G401 (cell line): Measurements from ENCODE around the gene MCTP2. TPM values are rescaled to one million over a fixed set of nuclear protein-coding genes. Genes with fewer than 3 reads are reported as not detected.
"Not testable (repeated sequence)": the region's sequence is repeated elsewhere in the genome, so short reads cannot be mapped to it uniquely, and the experiment has no call there.

Experiments used
- DNase-seq: peaks from one replicate; pipeline ENCODE4 v3.0.0-alpha.2; 2015; ENCODE audit warnings: low spot score
- in situ Hi-C: cut with HindIII; loops from 2 replicates; pipeline ENCODE4 v1.10.0; 2016; ENCODE audit warnings: low sequenced_read_pairs, mixed read lengths
- total RNA-seq: library from RNA; depleted of rRNA; stranded (reverse); fragments of >200 nt; shearing (Covaris generic); gene quantifications from 2 replicates; pipeline ENCODE4 v1.2.3, GENCODE V29; 2014

Gene MCTP2
- total RNA-seq, 1 experiment from 2014 or later: not detected

GRCh38 chr15:94257776-94258175 lies 26.4 kb downstream of the MCTP2 start:
- in situ Hi-C loops, DNase-seq: not testable (repeated sequence)

GRCh38 chr15:94258246-94258645 lies 26.9 kb downstream of the MCTP2 start:
- DNase-seq: no peak
- in situ Hi-C loops: no loop called here

- in situ Hi-C loops: no loop called here
Measured at GRCh38 chr15:94259121-94259751, 27.9 kb downstream of the MCTP2 start.

GRCh38 chr15:94259863-94260262 lies 28.5 kb downstream of the MCTP2 start:
- no peak for DNase-seq
- in situ Hi-C loops: no loop called here

More at GRCh38 chr15:94259121-94259751, 27.9 kb downstream of the MCTP2 start:
- no peak for DNase-seq

- no peak for DNase-seq
- in situ Hi-C loops: no loop called here
Measured at GRCh38 chr15:94262201-94262600, 30.8 kb downstream of the MCTP2 start.

GRCh38 chr15:94263341-94264273 lies 32.2 kb downstream of the MCTP2 start:
- DNase-seq: no peak
- in situ Hi-C loops: no loop called here

GRCh38 chr15:94265009-94265408 lies 33.6 kb downstream of the MCTP2 start:
- DNase-seq: no peak
- in situ Hi-C loops: no loop called here

- no peak for DNase-seq
- in situ Hi-C loops: no loop called here
Measured at GRCh38 chr15:94265982-94266381, 34.6 kb downstream of the MCTP2 start.

- no peak for DNase-seq
- in situ Hi-C loops: no loop called here
Measured at GRCh38 chr15:94266789-94267188, 35.4 kb downstream of the MCTP2 start.

GRCh38 chr15:94269954-94270353 lies 38.6 kb downstream of the MCTP2 start:
- in situ Hi-C loops: no loop called here
- no peak for DNase-seq

- DNase-seq: no peak
- in situ Hi-C loops: no loop called here
Measured at GRCh38 chr15:94270570-94270969, 39.2 kb downstream of the MCTP2 start.

GRCh38 chr15:94272251-94272898 lies 41.0 kb downstream of the MCTP2 start:
- in situ Hi-C loops: no loop called here

GRCh38 chr15:94273826-94274225 lies 42.5 kb downstream of the MCTP2 start:
- no peak for DNase-seq
- in situ Hi-C loops: no loop called here

More at GRCh38 chr15:94272251-94272898, 41.0 kb downstream of the MCTP2 start:
- DNase-seq: no peak

- DNase-seq: no peak
- in situ Hi-C loops: no loop called here
Measured at GRCh38 chr15:94274745-94275144, 43.4 kb downstream of the MCTP2 start.

GRCh38 chr15:94277485-94277884 lies 46.1 kb downstream of the MCTP2 start:
- in situ Hi-C loops: no loop called here

GRCh38 chr15:94279736-94280135 lies 48.4 kb downstream of the MCTP2 start:
- in situ Hi-C loops: no loop called here
- no peak for DNase-seq

More at GRCh38 chr15:94277485-94277884, 46.1 kb downstream of the MCTP2 start:
- DNase-seq: no peak

- DNase-seq: no peak
- in situ Hi-C loops: no loop called here
Measured at GRCh38 chr15:94280301-94280700, 48.9 kb downstream of the MCTP2 start.

GRCh38 chr15:94282269-94283250 lies 51.2 kb downstream of the MCTP2 start:
- DNase-seq: no peak
- in situ Hi-C loops: no loop called here

GRCh38 chr15:94286583-94286982 lies 55.2 kb downstream of the MCTP2 start:
- no peak for DNase-seq
- in situ Hi-C loops: no loop called here
